H1 (cell line): ENCODE results near the gene CAPN14. TPM values are rescaled to one million over a fixed set of nuclear protein-coding genes. Genes with fewer than 3 reads are reported as not detected.

Source experiments
- CTCF ChIA-PET: fragments of 300-600 bp; sonication (Branson Sonifier 250); formaldehyde crosslinking; loops from one replicate; lab custom pipeline; 2021; ENCODE audit not compliant: partially characterized antibody; lab: Charles Lee
- POLR2A ChIA-PET: fragments of 300-600 bp; sonication (Branson Sonifier 250); formaldehyde crosslinking; loops from one replicate; lab custom pipeline; 2021; ENCODE audit warnings: inconsistent platforms; ENCODE audit not compliant: partially characterized antibody; lab: Charles Lee
- DNase-seq, 2 experiments: peaks; one replicate each; pipeline versions ENCODE4 v3.0.0 to v3.0.0-alpha.2; 2010 to 2022; ENCODE audit warnings: low spot score in 2 of 2, low read depth in 1 of 2, mixed read lengths in 1 of 2
- FAIRE-seq: peaks from 2 replicates; lab custom pipeline; 2011; peaks lifted over from hg19 to GRCh38; lab: Jason Lieb, UNC
- H2AFZ ChIP-seq: 2 replicates; pipeline ENCODE4 v1.8.1; 2012; ENCODE audit warnings: low read length, inconsistent platforms
- H2AK5ac ChIP-seq: 2 replicates; pipeline ENCODE4 v1.6.1; 2013; ENCODE audit warnings: low read depth, low read length
- H2BK120ac ChIP-seq: replicated peaks from 2 replicates; pipeline ENCODE3; 2013; ENCODE audit warnings: low read depth, low read length, inconsistent platforms
- H2BK12ac ChIP-seq: 2 replicates; pipeline ENCODE4 v1.6.1; 2013; ENCODE audit warnings: low read depth, low read length
- H2BK15ac ChIP-seq: 2 replicates; pipeline ENCODE4 v1.6.1; 2013; ENCODE audit warnings: low read length
- H2BK20ac ChIP-seq: 2 replicates; pipeline ENCODE4 v1.6.1; 2013; ENCODE audit warnings: low read length
- H2BK5ac ChIP-seq: 2 replicates; pipeline ENCODE4 v1.6.1; 2013; ENCODE audit warnings: low read depth, low read length
- H3K14ac ChIP-seq: 2 replicates; pipeline ENCODE4 v1.6.1; 2013; ENCODE audit warnings: inconsistent platforms; ENCODE audit not compliant: insufficient read length
- H3K18ac ChIP-seq: 2 replicates; pipeline ENCODE4 v1.6.1; 2013; ENCODE audit warnings: low read length; ENCODE audit errors: extremely low read depth
- H3K23ac ChIP-seq: 2 replicates; pipeline ENCODE4 v1.6.1; 2013; ENCODE audit warnings: inconsistent platforms; ENCODE audit not compliant: insufficient read length
- H3K23me2 ChIP-seq: 2 replicates; pipeline ENCODE4 v1.6.1; 2013; ENCODE audit warnings: low read depth, low read length
- H3K27ac ChIP-seq: 2 replicates; pipeline ENCODE4 v1.6.1; 2011; ENCODE audit warnings: low read depth, low read length, inconsistent platforms
- H3K27me3 ChIP-seq, 4 experiments: replicated peaks in 1 of 4; 1 replicate in 1 of 4; 2 replicates in 3 of 4; pipeline versions ENCODE4 v1.6.1 to v1.8.1; 2011 to 2013; ENCODE audit warnings: low read length in 3 of 4, mild to moderate bottlenecking in 3 of 4, inconsistent platforms in 2 of 4, mixed read lengths in 2 of 4, moderate library complexity in 1 of 4; ENCODE audit not compliant: control insufficient read depth in 3 of 4, insufficient read depth in 3 of 4; ENCODE audit errors: extremely low read depth in 1 of 4
- H3K36me3 ChIP-seq, 4 experiments: 2 replicates each; pipeline versions ENCODE4 v1.6.1 to v1.8.1; 2011 to 2013; ENCODE audit warnings: mild to moderate bottlenecking in 4 of 4, low read length in 3 of 4, moderate library complexity in 2 of 4, control low read depth in 1 of 4, inconsistent platforms in 1 of 4; ENCODE audit not compliant: insufficient read depth in 4 of 4, control insufficient read depth in 2 of 4
- H3K4ac ChIP-seq: replicated peaks from 2 replicates; pipeline ENCODE3; 2013; ENCODE audit warnings: low read length, low read depth, mixed read lengths, inconsistent platforms; ENCODE audit not compliant: insufficient read length
- H3K4me1 ChIP-seq, 4 experiments: replicated peaks in 1 of 4; 1 replicate in 1 of 4; 2 replicates in 3 of 4; pipeline versions ENCODE4 v1.6.1 to v1.8.1; 2011 to 2013; ENCODE audit warnings: low read length in 3 of 4, inconsistent platforms in 2 of 4, mixed read lengths in 1 of 4; ENCODE audit not compliant: insufficient read depth in 4 of 4, control insufficient read depth in 3 of 4
- H3K4me2 ChIP-seq, 2 experiments: 2 replicates each; pipeline versions ENCODE4 v1.6.1 to v1.8.1; 2011 to 2013; ENCODE audit warnings: low read depth in 2 of 2, low read length in 2 of 2, control low read depth in 1 of 2, inconsistent platforms in 1 of 2, mild to moderate bottlenecking in 1 of 2; ENCODE audit not compliant: insufficient read depth in 1 of 2
- H3K4me3 ChIP-seq, 4 experiments: fragments of 200-600, 300-600 bp in 1 of 4; sonication (generic), shearing (Covaris generic), sonication (Bioruptor Twin) in 1 of 4; 2 replicates each; pipeline versions ENCODE4 v1.5.1 to v1.8.1; 2011 to 2016; ENCODE audit warnings: low read length in 4 of 4, low read depth in 3 of 4, control low read depth in 2 of 4, inconsistent platforms in 2 of 4, mild to moderate bottlenecking in 2 of 4, mixed read lengths in 1 of 4, moderate library complexity in 1 of 4; ENCODE audit not compliant: insufficient read depth in 2 of 4; ENCODE audit errors: extremely low read depth in 1 of 4
- H3K56ac ChIP-seq: replicated peaks from 2 replicates; pipeline ENCODE3; 2013; ENCODE audit warnings: low read depth, mild to moderate bottlenecking, mixed read lengths, low read length, inconsistent platforms; ENCODE audit not compliant: insufficient read length
- H3K79me1 ChIP-seq: 2 replicates; pipeline ENCODE4 v1.6.1; 2013; ENCODE audit warnings: low read depth, low read length, control low read depth
- H3K79me2 ChIP-seq, 2 experiments: 2 replicates each; pipeline versions ENCODE4 v1.6.1 to v1.8.1; 2012 to 2013; ENCODE audit warnings: low read length in 2 of 2, mild to moderate bottlenecking in 2 of 2, inconsistent platforms in 1 of 2; ENCODE audit not compliant: insufficient read depth in 2 of 2, control insufficient read depth in 1 of 2
- H3K9ac ChIP-seq, 4 experiments: replicated peaks in 1 of 4; 1 replicate in 1 of 4; 2 replicates in 3 of 4; pipeline versions ENCODE4 v1.6.1 to v1.8.1; 2011 to 2013; ENCODE audit warnings: low read depth in 3 of 4, low read length in 3 of 4, control low read depth in 2 of 4, mild to moderate bottlenecking in 2 of 4, moderate library complexity in 2 of 4, inconsistent platforms in 1 of 4; ENCODE audit errors: extremely low read depth in 1 of 4
- H3K9me3 ChIP-seq, 2 experiments: 2 replicates each; pipeline versions ENCODE4 v1.6.1 to v1.8.1; 2012 to 2013; ENCODE audit warnings: mild to moderate bottlenecking in 2 of 2, moderate library complexity in 2 of 2, control low read depth in 1 of 2, inconsistent platforms in 1 of 2, low read depth in 1 of 2, low read length in 1 of 2, mixed read lengths in 1 of 2; ENCODE audit not compliant: insufficient read depth in 2 of 2
- H4K20me1 ChIP-seq, 2 experiments: replicated peaks in 1 of 2; 2 replicates each; pipeline versions ENCODE3 to v1.8.1; 2011 to 2013; ENCODE audit warnings: inconsistent platforms in 2 of 2, low read length in 2 of 2, mild to moderate bottlenecking in 1 of 2; ENCODE audit not compliant: insufficient read depth in 2 of 2, control insufficient read depth in 1 of 2
- H4K5ac ChIP-seq: 2 replicates; pipeline ENCODE4 v1.6.1; 2013; ENCODE audit warnings: low read length, low read depth, mixed read lengths, inconsistent platforms; ENCODE audit not compliant: insufficient read length
- H4K8ac ChIP-seq: 2 replicates; pipeline ENCODE4 v1.8.0; 2013; ENCODE audit warnings: mild to moderate bottlenecking, moderate library complexity, low read length, inconsistent platforms; ENCODE audit not compliant: insufficient read depth; ENCODE audit errors: extremely low read depth
- H4K91ac ChIP-seq: replicated peaks from 2 replicates; pipeline ENCODE3; 2013; ENCODE audit warnings: low read length, mixed read lengths, inconsistent platforms; ENCODE audit not compliant: insufficient read length
- ASH2L ChIP-seq: fragments of 200-600, 300-600 bp; sonication (generic); IDR thresholded peaks from one replicate; pipeline ENCODE4 v1.7.1; 2017; ENCODE audit warnings: low read length
- CHD1 ChIP-seq: IDR thresholded peaks from 2 replicates; pipeline ENCODE4 v1.6.1; 2012; ENCODE audit warnings: low read depth, low read length, improper control_type of control experiment
- GTF2F1 ChIP-seq: IDR thresholded peaks from 2 replicates; pipeline ENCODE4 v1.6.1; 2012; ENCODE audit warnings: low read depth, low read length, improper control_type of control experiment, borderline replicate concordance
- JUND ChIP-seq: IDR thresholded peaks from 2 replicates; pipeline ENCODE4 v1.6.1; 2011; ENCODE audit warnings: mild to moderate bottlenecking, improper control_type of control experiment, low read length
- POU5F1 ChIP-seq: IDR thresholded peaks from 2 replicates; pipeline ENCODE4 v1.6.1; 2011; ENCODE audit warnings: low read depth, mild to moderate bottlenecking, low read length, moderate library complexity
- SUZ12 ChIP-seq: fragments of 200-600 bp; sonication (generic); IDR thresholded peaks from 2 replicates; pipeline ENCODE4 v1.6.1; 2012; ENCODE audit warnings: mild to moderate bottlenecking, inconsistent platforms, low read length, moderate library complexity, mixed read lengths
- TAF7 ChIP-seq: optimal IDR thresholded peaks from 2 replicates; pipeline ENCODE3; 2011; ENCODE audit warnings: low read depth, mild to moderate bottlenecking, inconsistent platforms, low read length, moderate library complexity, borderline replicate concordance
- WGBS, 2 experiments: shearing (Covaris generic) in 1 of 2; methylation state at CpG; one replicate each; pipeline versions ENCODE4 v1.1.6 to v1.1.7; 2013 to 2015; ENCODE audit warnings: low lambda C conversion rate in 2 of 2, mixed read lengths in 2 of 2, inconsistent platforms in 1 of 2, low coverage in 1 of 2, missing lambda C conversion rate in 1 of 2; ENCODE audit not compliant: insufficient replicate concordance in 2 of 2, insufficient coverage in 1 of 2, insufficient read length in 1 of 2; ENCODE audit errors: extremely low coverage in 1 of 2, missing lambda C conversion rate in 1 of 2; 5-methylcytosine and 5-hydroxymethylcytosine counted together
- polyA plus RNA-seq, 7 experiments: library from polyadenylated mRNA; depleted of rRNA in 3 of 7; stranded (reverse) in 5 of 7; unstranded in 2 of 7; fragments of >200 nt in 5 of 7; fragments of 200-250 nt in 2 of 7; gene quantifications; 1 replicate in 5 of 7; 2 replicates in 1 of 7; 4 replicates in 1 of 7; pipeline versions ENCODE4 v1.2.1 to v1.2.3, GENCODE V29; 2011 to 2013; ENCODE audit warnings: missing spikeins in 2 of 7, mixed read lengths in 2 of 7
- total RNA-seq: library from RNA; stranded (reverse); fragmentation: NEBNext Ultra II Directional; extraction: Animal tissue kit (Norgen Biotek cat#: 25700); gene quantifications from 2 replicates; pipeline ENCODE4 v1.2.1, GENCODE V29; 2021

Gene CAPN14
- total and polyA plus RNA-seq, 2 of the 8 experiments (the other 6 are each of a cell fraction or from before 2014, with no cell fraction given): 0.07 TPM; not detected in 1

GRCh38 chr2:31150120-31150670 lies 67.1 kb downstream of the CAPN14 start:
- no peak for FAIRE-seq
- Histone ChIP-seq H4K91ac (no peak overlapping the region), H2BK5ac (no peak overlapping the region), H3K79me2 (no peaks in the 10 kb centered on the region), H3K4me2 (no peak overlapping the region), H2BK20ac (no peak overlapping the region), H3K23me2 (no peaks in the 10 kb centered on the region), H3K4me1 (no peaks in the 10 kb centered on the region), H3K14ac (no peak overlapping the region), H3K9me3 (no peaks in the 10 kb centered on the region; a peak in 1 of 4 replicates), H3K23ac (no peak overlapping the region), H4K20me1 (no peaks in the 10 kb centered on the region), H2BK120ac (no peak overlapping the region), H3K4me3 (no peak overlapping the region), H4K5ac (no peak overlapping the region), H4K8ac (no peak overlapping the region), H3K9ac (no peak overlapping the region), H2BK12ac (no peak overlapping the region), H3K27ac (no peak overlapping the region), H3K36me3 (no peaks in the 10 kb centered on the region), H2AFZ (no peak overlapping the region), H3K56ac (no peak overlapping the region), H3K79me1 (no peaks in the 10 kb centered on the region), H2BK15ac (no peak overlapping the region), H3K4ac (no peak overlapping the region), H2AK5ac (no peak overlapping the region), H3K18ac (no peak overlapping the region), H3K27me3 (no peaks in the 10 kb centered on the region; a peak in 2 of 7 replicates)
- POLR2A ChIA-PET: no interaction called here
- no peak for DNase-seq
- CTCF ChIA-PET: interaction anchor here (0.7 to 6.1 kb wide), 10 partner anchors 11 to 289 kb away, joined by 3 to 91 read pairs (median 7); partner anchors contain the start of gene GALNT14
- WGBS, 2 experiments: 90% methylated on average over 5 of the region's 6 CpGs; no CpG with 5 or more reads in 1 of the 2 experiments
- TF ChIP-seq POU5F1 (no peak), GTF2F1 (no peak), ASH2L (no peak), CHD1 (no peak), JUND (no peak), TAF7 (no peak), SUZ12 (no peak)
